IMR-90 (cell line): ENCODE results near the gene ZNF529.

Experiments used
- CTCF ChIP-seq: conservative IDR thresholded peaks from 2 replicates; pipeline ENCODE4 v1.5.1; 2012; ENCODE audit warnings: mild to moderate bottlenecking, low read depth, low read length, improper control_type of control experiment
- MXI1 ChIP-seq: IDR thresholded peaks from 2 replicates; pipeline ENCODE4 v1.6.1; 2012; ENCODE audit warnings: low read depth, mild to moderate bottlenecking, low read length, moderate library complexity, borderline replicate concordance
- RFX5 ChIP-seq: IDR thresholded peaks from 2 replicates; pipeline ENCODE4 v1.8.0; 2012; ENCODE audit warnings: low read depth, mild to moderate bottlenecking, low read length, moderate library complexity

GRCh38 chr19:36572593-36573019 lies 486 bp downstream of the ZNF529 start:
- no peak for TF ChIP-seq RFX5
- TF ChIP-seq CTCF = no peak
- TF ChIP-seq MXI1 = no peak
